Urinary bladder (tissue), 4 donors: ENCODE data around the gene LRRIQ1. TPM values are rescaled to one million over a fixed set of nuclear protein-coding genes. Genes with fewer than 3 reads are reported as not detected.

Experiments used
- DNase-seq: peaks from one replicate; pipeline ENCODE4 v3.0.0-alpha.2; 2015; ENCODE audit errors: extremely low spot score
- H3K27ac ChIP-seq: one replicate; pipeline ENCODE4 v1.5.1; 2013; ENCODE audit warnings: low read depth, mild to moderate bottlenecking, moderate library complexity
- H3K36me3 ChIP-seq: one replicate; pipeline ENCODE4 v1.6.1; 2013; ENCODE audit warnings: mild to moderate bottlenecking, moderate library complexity; ENCODE audit not compliant: insufficient read depth
- H3K4me1 ChIP-seq: one replicate; pipeline ENCODE4 v1.6.1; 2013; ENCODE audit warnings: mild to moderate bottlenecking, moderate library complexity; ENCODE audit not compliant: insufficient read depth
- H3K4me3 ChIP-seq: one replicate; pipeline ENCODE4 v1.5.1; 2013; ENCODE audit warnings: low read depth, low read length
- WGBS: extraction: QIAGEN DNeasy Blood & Tissue Kit; methylation state at CpG from one replicate; pipeline ENCODE4 v1.1.7; 2013; 5-methylcytosine and 5-hydroxymethylcytosine counted together
- polyA plus RNA-seq: library from polyadenylated mRNA; stranded (reverse); fragments of 200-250 nt; gene quantifications from one replicate; pipeline ENCODE4 v1.2.3, GENCODE V29; 2013
- total RNA-seq: library from RNA; depleted of rRNA; stranded (reverse); fragments of >200 nt; gene quantifications from one replicate; pipeline ENCODE4 v1.2.3, GENCODE V29; 2014
- donor health status: healthy with polysubstance abuse.
- donor health status: healthy.

The LRRIQ1 gene
- total and polyA plus RNA-seq, 2 donors, result 0.10 to 0.79 TPM

- Histone ChIP-seq H3K4me3 (no peak overlapping the region), H3K27ac (no peak overlapping the region), H3K36me3 (no peaks in the 10 kb centered on the region), H3K4me1 (no peaks in the 10 kb centered on the region)
- 79% methylated on average over 5 of the region's 5 CpGs for WGBS
- DNase-seq, result no peak
Observed at GRCh38 chr12:85089792-85090191, 53.6 kb downstream of the LRRIQ1 start.

- no peak for DNase-seq
- Histone ChIP-seq H3K4me3 (no peak overlapping the region), H3K36me3 (no peaks in the 10 kb centered on the region), H3K4me1 (no peaks in the 10 kb centered on the region), H3K27ac (no peak overlapping the region)
- 96% methylated on average over 2 of the region's 2 CpGs for WGBS
Observed at GRCh38 chr12:85092814-85093370, 56.7 kb downstream of the LRRIQ1 start.

GRCh38 chr12:85095501-85095900, 59.4 kb downstream of the LRRIQ1 start:
- no peak for DNase-seq
- H3K4me3 ChIP-seq, result no peak overlapping the region
- H3K36me3 ChIP-seq, result no peaks in the 10 kb centered on the region
- no peak overlapping the region for H3K27ac ChIP-seq
- H3K4me1 ChIP-seq, result no peaks in the 10 kb centered on the region

GRCh38 chr12:85130646-85131045, 94.5 kb downstream of the LRRIQ1 start:
- Histone ChIP-seq H3K4me1 (no peaks in the 10 kb centered on the region), H3K27ac (no peak overlapping the region), H3K4me3 (no peak overlapping the region), H3K36me3 (no peaks in the 10 kb centered on the region)
- DNase-seq, result no peak
- 69% methylated on average over 6 of the region's 6 CpGs for WGBS

- H3K36me3 ChIP-seq, result no peaks in the 10 kb centered on the region
- 79% methylated on average over 1 of the region's 1 CpG for WGBS
- no peak for DNase-seq
- no peak overlapping the region for H3K4me3 ChIP-seq
- H3K4me1 ChIP-seq, result no peaks in the 10 kb centered on the region
- H3K27ac ChIP-seq, result no peak overlapping the region
Observed at GRCh38 chr12:85138833-85139232, 102.7 kb downstream of the LRRIQ1 start.

GRCh38 chr12:85147331-85147730, 111.2 kb downstream of the LRRIQ1 start:
- no peaks in the 10 kb centered on the region for H3K4me1 ChIP-seq
- no peaks in the 10 kb centered on the region for H3K36me3 ChIP-seq
- H3K4me3 ChIP-seq, result no peak overlapping the region
- no peak overlapping the region for H3K27ac ChIP-seq
- WGBS, result 93% methylated on average over 1 of the region's 1 CpG
- no peak for DNase-seq

DNA sequence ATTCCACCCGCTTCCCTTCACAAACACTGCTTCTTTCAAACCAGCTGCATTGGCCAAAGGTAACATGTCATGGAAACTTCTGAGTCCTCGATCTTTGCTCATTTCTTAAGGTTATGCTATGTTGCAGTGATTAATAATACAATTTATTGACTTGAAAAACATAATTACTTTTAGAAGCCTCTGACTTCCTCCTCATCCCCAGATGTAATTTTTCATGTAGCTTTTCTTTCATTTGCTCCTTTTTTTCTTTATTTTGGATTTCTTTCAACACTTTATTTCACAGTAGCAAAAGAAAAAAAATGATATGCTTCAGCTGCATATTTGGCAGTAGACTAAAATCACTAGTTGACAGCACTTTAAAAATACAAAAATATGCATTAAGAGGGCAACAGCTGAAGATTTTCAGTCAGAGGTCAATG, 116.2 kb downstream of the LRRIQ1 start:
- no peaks in the 10 kb centered on the region for H3K36me3 ChIP-seq
- no peak overlapping the region for H3K4me3 ChIP-seq
- no peak for DNase-seq
- H3K4me1 ChIP-seq, result no peaks in the 10 kb centered on the region
- WGBS, result 33% methylated on average over 2 of the region's 2 CpGs
- H3K27ac ChIP-seq, result no peak overlapping the region

GRCh38 chr12:85155791-85156190, 119.6 kb downstream of the LRRIQ1 start:
- Histone ChIP-seq H3K36me3 (no peaks in the 10 kb centered on the region), H3K4me3 (no peak overlapping the region), H3K27ac (no peak overlapping the region), H3K4me1 (no peaks in the 10 kb centered on the region)
- no peak for DNase-seq
- 18% methylated on average over 2 of the region's 2 CpGs for WGBS

- DNase-seq, result no peak
- WGBS, result 27% methylated on average over 3 of the region's 3 CpGs
- Histone ChIP-seq H3K36me3 (no peaks in the 10 kb centered on the region), H3K4me1 (no peaks in the 10 kb centered on the region), H3K27ac (no peak overlapping the region), H3K4me3 (no peak overlapping the region)
Observed at GRCh38 chr12:85156569-85156968, 120.4 kb downstream of the LRRIQ1 start.

GRCh38 chr12:85157035-85157603, 121.0 kb downstream of the LRRIQ1 start:
- WGBS, result 88% methylated on average over 3 of the region's 3 CpGs
- Histone ChIP-seq H3K36me3 (no peaks in the 10 kb centered on the region), H3K4me1 (no peaks in the 10 kb centered on the region), H3K4me3 (no peak overlapping the region), H3K27ac (no peak overlapping the region)
- DNase-seq, result no peak

- no peak for DNase-seq
- no peak overlapping the region for H3K4me3 ChIP-seq
- H3K4me1 ChIP-seq, result no peaks in the 10 kb centered on the region
- no peaks in the 10 kb centered on the region for H3K36me3 ChIP-seq
- no peak overlapping the region for H3K27ac ChIP-seq
- 82% methylated on average over 1 of the region's 1 CpG for WGBS
Observed at GRCh38 chr12:85163752-85164321, 127.7 kb downstream of the LRRIQ1 start.

DNA sequence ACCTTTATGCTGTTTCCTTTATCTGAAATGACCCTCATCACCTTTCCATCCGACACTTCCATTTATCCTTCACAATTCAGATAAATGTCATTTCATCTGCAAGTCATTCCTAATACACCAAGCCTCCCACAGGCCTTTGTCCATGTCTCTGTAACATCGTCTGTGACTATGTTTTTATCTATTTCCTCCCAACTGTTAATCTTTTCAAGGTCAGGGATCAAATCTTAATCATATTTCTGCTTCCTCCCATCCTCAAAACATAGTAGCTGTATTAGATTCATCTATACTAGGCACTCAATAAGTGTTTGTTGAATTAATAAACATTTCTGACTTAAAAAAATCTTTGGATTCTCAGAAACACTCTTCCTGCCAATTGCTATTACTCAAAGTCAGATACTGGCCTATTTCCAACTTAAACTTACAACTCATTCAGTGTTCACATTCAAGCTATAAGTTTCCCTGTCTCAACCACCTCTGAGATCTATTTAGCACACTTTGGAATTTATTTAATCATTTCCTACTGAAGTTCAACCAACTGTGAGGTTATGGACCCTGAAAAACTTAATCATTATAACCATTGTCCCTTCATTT, 143.6 kb downstream of the LRRIQ1 start:
- no peak for DNase-seq
- Histone ChIP-seq H3K4me1 (no peaks in the 10 kb centered on the region), H3K4me3 (no peak overlapping the region), H3K27ac (no peak overlapping the region), H3K36me3 (no peaks in the 10 kb centered on the region)
- WGBS, result 32% methylated on average over 2 of the region's 2 CpGs

- Histone ChIP-seq H3K36me3 (no peaks in the 10 kb centered on the region), H3K27ac (no peak overlapping the region), H3K4me1 (no peaks in the 10 kb centered on the region), H3K4me3 (no peak overlapping the region)
- DNase-seq, result no peak
- WGBS, result 50% methylated on average over 4 of the region's 4 CpGs
Observed at GRCh38 chr12:85182699-85183098, 146.5 kb downstream of the LRRIQ1 start.

- 53% methylated on average over 2 of the region's 2 CpGs for WGBS
- H3K4me1 ChIP-seq, result no peaks in the 10 kb centered on the region
Observed at GRCh38 chr12:85183855-85184254, 147.7 kb downstream of the LRRIQ1 start.

More at GRCh38 chr12:85183855-85184254, 147.7 kb downstream of the LRRIQ1 start:
- no peak for DNase-seq
- Histone ChIP-seq H3K27ac (no peak overlapping the region), H3K36me3 (no peaks in the 10 kb centered on the region), H3K4me3 (no peak overlapping the region)
